A549 (cell line): Measurements from ENCODE around the gene SLC43A3.

ENCODE experiments used
- CTCF ChIP-seq: fragments of >200 bp; sonication (Bioruptor Twin); formaldehyde crosslinking; IDR thresholded peaks from 3 replicates; pipeline ENCODE4 v1.5.1; 2016
- ESRRA ChIP-seq: fragments of 150-350 bp; IDR thresholded peaks from 2 replicates; pipeline ENCODE4 v1.6.1; 2014; ENCODE audit warnings: mild to moderate bottlenecking, low read length, borderline replicate concordance
- FOXS1 ChIP-seq: fragments of 250-450 bp; sonication (Bioruptor Pico); IDR thresholded peaks from 2 replicates; pipeline ENCODE4 v1.5.0; 2020; ENCODE audit warnings: mild to moderate bottlenecking, moderate library complexity
- JUNB ChIP-seq: fragments of >200 bp; sonication (Bioruptor Twin); formaldehyde crosslinking; IDR thresholded peaks from 2 replicates; pipeline ENCODE4 v1.6.1; 2016
- MAZ ChIP-seq: fragments of 150-350 bp; IDR thresholded peaks from 2 replicates; pipeline ENCODE4 v1.6.1; 2014; ENCODE audit warnings: antibody characterized with exemption, low read depth, low read length, borderline replicate concordance
- NFE2L2 ChIP-seq: fragments of 150-350 bp; conservative IDR thresholded peaks from 2 replicates; pipeline ENCODE4 v1.6.1; 2014; ENCODE audit warnings: low read length
- PBX3 ChIP-seq: IDR thresholded peaks from 2 replicates; pipeline ENCODE4 v1.6.1; 2012
- POLR2A ChIP-seq: IDR thresholded peaks from 2 replicates; pipeline ENCODE4 v1.6.1; 2012; ENCODE audit warnings: mild to moderate bottlenecking, low read length
- RARB ChIP-seq: fragments of 250-450 bp; sonication (Bioruptor Pico); IDR thresholded peaks from 2 replicates; pipeline ENCODE4 v1.8.0; 2021; ENCODE audit warnings: mild to moderate bottlenecking, moderate library complexity
- USF2 ChIP-seq: fragments of 450-650 bp; IDR thresholded peaks from 2 replicates; pipeline ENCODE4 v1.6.1; 2014; ENCODE audit warnings: antibody characterized with exemption

GRCh38 chr11:57379732-57380131 is 47.2 kb downstream of the SLC43A3 start:
- no peak for TF ChIP-seq CTCF
- TF ChIP-seq MAZ: no peak
- TF ChIP-seq FOXS1 (CRISPR knock-in tag): no peak
- no peak for TF ChIP-seq POLR2A
- TF ChIP-seq NFE2L2: no peak
- no peak for TF ChIP-seq JUNB
- no peak for TF ChIP-seq ESRRA
- no peak for TF ChIP-seq USF2
- TF ChIP-seq RARB (CRISPR knock-in tag): no peak
- no peak for TF ChIP-seq PBX3
